ENCODE measurements around the gene MRPL20. TPM values are rescaled to one million over a fixed set of nuclear protein-coding genes. Genes with fewer than 3 reads are reported as not detected.
A peak's percentile ranks its signal among the peaks of the same experiment; 100 is the strongest.

The MRPL20 gene
- polyA plus RNA-seq, 1 of the 3 experiments (the other 2 are of a cell fraction), result 210 TPM

GRCh38 chr1:1427106-1427819 lies 20.2 kb upstream of the MRPL20 start:
- Histone ChIP-seq H3F3A (replicated peaks; ENCODE audit: insufficient read depth) (peaks cover 3% of the 10 kb centered on the region), H3K27ac (ENCODE audit: low read depth in 2 of 2, low read length in 1 of 2) (peak overlapping the region in 1 of 2 experiments; percentile 23; a peak in 1 of 4 replicates), H3K27me3 (ENCODE audit: insufficient read depth) (no peaks in the 10 kb centered on the region), H4K20me1 (ENCODE audit: insufficient read depth) (no peaks in the 10 kb centered on the region), H3K9me2 (no peaks in the 10 kb centered on the region), H3K36me3 (replicated peaks in 1 of 2; ENCODE audit: control insufficient read depth in 1 of 2, insufficient read depth in 2 of 2, low read length in 1 of 2) (no peaks in the 10 kb centered on the region), H2AFZ (ENCODE audit: low read depth) (no peak overlapping the region), H3K9me3 (no peaks in the 10 kb centered on the region), H3K4me1 (ENCODE audit: control insufficient read depth in 1 of 2, insufficient read depth in 2 of 2, low read depth in 1 of 2, low read length in 1 of 2) (peaks cover 0 to 12% of the 10 kb centered on the region in 2 experiments; a peak in 2 of 4 replicates), H3K79me2 (ENCODE audit: insufficient read depth) (no peaks in the 10 kb centered on the region), H3K9ac (peak overlapping the region; percentile 31; the same call in 1 of the 2 replicates), H3K4me2 (no peak overlapping the region; the same call in 1 of the 2 replicates), H3K4me3 (ENCODE audit: low read depth in 2 of 2, low read length in 1 of 2) (peak overlapping the region; percentile 48; a peak in 2 of 4 replicates)
- WGBS (ENCODE audit: low lambda C conversion rate), result 37% methylated on average over 47 of the region's 66 CpGs
- TF ChIP-seq NRF1 (IDR thresholded peaks at IDR 0.05; ENCODE audit: low read depth, low read length) (no peak), IRF3 (IDR thresholded peaks at IDR 0.05; ENCODE audit: low read depth, low read length) (no peak), CTCF (IDR thresholded peaks at IDR 0.05) (no peak), JUND (IDR thresholded peaks at IDR 0.05) (no peak), EZH2phosphoT487 (IDR thresholded peaks at IDR 0.05; ENCODE audit: borderline replicate concordance, low read depth) (no peak), FOXM1 (IDR thresholded peaks at IDR 0.05; ENCODE audit: low read depth) (no peak), CHD2 (IDR thresholded peaks at IDR 0.05; ENCODE audit: low read length, partially characterized antibody) (no peak)
- ChIA-PET CTCF (no interaction called here), POLR2A (no interaction called here)
- peak; percentile 89 for DNase-seq

- H2AFZ ChIP-seq (ENCODE audit: low read depth), result no peak overlapping the region
- peaks cover 3% of the 10 kb centered on the region for H3F3A ChIP-seq (replicated peaks; ENCODE audit: insufficient read depth)
- ChIA-PET CTCF (no interaction called here), POLR2A (no interaction called here)
- no peaks in the 10 kb centered on the region for H3K9me3 ChIP-seq
- H3K36me3 ChIP-seq (replicated peaks in 1 of 2; ENCODE audit: control insufficient read depth in 1 of 2, insufficient read depth in 2 of 2, low read length in 1 of 2), result no peaks in the 10 kb centered on the region
- H3K79me2 ChIP-seq (ENCODE audit: insufficient read depth), result no peaks in the 10 kb centered on the region
- no peak overlapping the region for H3K27ac ChIP-seq (ENCODE audit: low read depth in 2 of 2, low read length in 1 of 2)
- TF ChIP-seq CTCF (IDR thresholded peaks at IDR 0.05), result no peak
- no peak for TF ChIP-seq RFX5 (IDR thresholded peaks at IDR 0.05; ENCODE audit: low read length)
- no peak for TF ChIP-seq USF1 (IDR thresholded peaks at IDR 0.05; ENCODE audit: borderline replicate concordance, low read depth)
- no peak overlapping the region for H3K4me3 ChIP-seq (ENCODE audit: low read depth in 2 of 2, low read length in 1 of 2)
- H3K4me1 ChIP-seq (ENCODE audit: control insufficient read depth in 1 of 2, insufficient read depth in 2 of 2, low read depth in 1 of 2, low read length in 1 of 2), result peaks cover 0 to 6% of the 10 kb centered on the region in 2 experiments; a peak in 2 of 4 replicates
- no peaks in the 10 kb centered on the region for H3K27me3 ChIP-seq (ENCODE audit: insufficient read depth)
- WGBS (ENCODE audit: low lambda C conversion rate), result 91% methylated on average over 11 of the region's 19 CpGs
- no peaks in the 10 kb centered on the region for H4K20me1 ChIP-seq (ENCODE audit: insufficient read depth)
- DNase-seq, result peak; percentile 32
- H3K9me2 ChIP-seq, result no peaks in the 10 kb centered on the region
- H3K4me2 ChIP-seq, result no peak overlapping the region
- no peak overlapping the region for H3K9ac ChIP-seq
These were observed 19.5 kb upstream of the MRPL20 start for GRCh38 chr1:1426496-1427105.

Data from SK-N-SH (cell line).